Stimulated activated CD8-positive, alpha-beta memory T cell treated with anti-CD3 and anti-CD28 coated beads, Interleukin-15, amount 100 ng/mL, for 4 hours (primary cell): ENCODE data around the gene LGMN.

ENCODE experiments used
- DNase-seq, 2 donors: peaks; one replicate each; pipeline ENCODE4 v3.0.0-alpha.2; 2020; ENCODE audit warnings: low read depth in 2 of 2

LGMN gene

DNA sequence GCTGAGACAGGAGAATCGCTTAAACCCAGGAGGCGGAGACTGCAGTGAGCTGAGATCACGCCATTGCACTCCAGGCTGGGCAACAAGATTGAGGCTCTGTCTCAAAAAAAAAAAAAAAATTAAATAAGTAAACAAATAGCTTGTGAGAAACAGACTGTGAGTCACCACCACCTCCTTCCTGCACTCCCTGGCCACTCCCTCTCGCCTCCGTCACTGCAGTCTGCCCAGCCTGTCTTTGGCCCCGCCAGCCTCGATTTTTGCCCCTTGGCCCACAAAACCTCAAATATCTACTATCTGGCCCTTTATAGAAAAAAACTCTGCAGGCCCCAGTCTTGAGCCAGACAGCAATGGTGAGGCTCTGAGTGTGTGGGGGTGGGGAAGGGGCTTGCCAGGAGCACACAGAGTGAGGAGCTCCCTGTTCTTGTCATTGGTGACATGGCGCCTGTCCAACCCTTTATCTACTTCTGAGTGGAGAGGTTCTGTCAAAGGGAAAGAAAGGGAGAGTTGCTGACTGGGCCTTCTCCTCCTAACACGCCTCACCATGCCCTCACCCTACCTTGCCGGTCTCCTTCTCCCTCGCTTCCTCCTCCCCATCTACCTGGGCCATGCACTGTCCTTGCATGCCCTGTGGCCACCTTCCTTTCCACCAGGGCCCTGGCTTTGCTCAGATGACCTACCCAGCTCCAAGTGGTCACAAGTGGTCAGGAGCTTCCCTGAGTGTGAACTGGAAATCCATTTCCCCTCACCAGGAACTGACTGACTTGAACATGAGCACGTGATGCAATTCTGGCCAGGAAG is 22.1 kb downstream of the LGMN start:
- no peak for DNase-seq

DNA sequence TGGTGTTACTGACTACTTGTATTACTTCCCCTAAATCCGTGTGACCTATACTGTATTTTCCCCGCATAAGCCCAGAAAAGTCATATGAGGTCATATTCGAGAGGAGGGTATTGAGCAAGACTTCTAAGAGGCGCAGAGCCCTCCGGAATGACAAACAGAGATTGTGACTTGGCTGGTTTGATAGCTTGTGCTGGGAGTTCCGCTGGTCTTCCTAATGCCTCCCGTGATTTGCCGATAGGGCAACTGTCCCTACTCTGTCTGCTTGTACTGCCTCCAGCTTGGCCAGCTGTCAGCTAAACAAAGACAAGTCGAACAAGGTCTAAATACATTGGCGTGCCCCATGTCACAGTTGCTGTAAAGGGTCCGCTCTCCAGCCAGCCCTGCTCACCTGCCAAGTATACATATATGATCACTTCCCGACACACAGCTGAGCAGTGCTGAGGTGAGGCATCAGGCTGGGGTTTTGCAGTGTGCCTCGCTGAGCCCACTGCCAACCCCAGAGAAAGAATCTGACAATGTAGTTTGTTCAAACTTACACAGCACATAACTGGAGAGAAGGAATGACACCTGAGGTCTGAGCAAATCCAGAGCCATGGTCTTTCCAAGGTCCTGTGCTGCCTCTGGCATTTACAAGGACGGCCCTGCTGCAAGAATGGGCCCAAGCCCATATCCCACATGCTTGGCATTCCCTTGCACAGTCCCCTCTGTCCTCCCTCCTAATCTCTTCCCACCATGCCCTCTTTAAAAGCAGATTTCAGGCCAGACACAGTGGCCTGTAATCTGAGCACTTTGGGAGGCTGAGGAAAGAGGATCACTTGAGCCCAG is 23.7 kb downstream of the LGMN start:
- DNase-seq: no peak

DNA sequence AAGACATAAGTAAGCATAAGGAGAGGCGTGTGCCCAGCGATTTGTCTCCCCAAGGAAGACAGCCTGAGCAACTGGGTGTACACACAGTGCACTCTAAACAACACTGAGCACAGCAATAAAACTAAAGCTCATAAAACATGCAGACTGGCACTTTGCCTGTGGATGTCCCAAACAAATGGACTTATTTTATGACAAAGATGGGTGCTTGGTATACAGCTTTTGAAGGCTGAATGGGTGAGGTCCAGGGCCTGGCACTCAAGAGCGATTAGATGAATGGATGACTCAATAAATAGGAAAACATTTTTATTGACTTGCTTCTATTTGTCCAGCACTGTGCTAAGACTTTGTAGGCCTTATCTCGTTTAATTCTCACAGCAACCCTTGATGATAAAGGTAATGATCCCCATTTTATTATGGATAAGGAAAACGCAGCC is 28.5 kb downstream of the LGMN start:
- no peak for DNase-seq

DNA sequence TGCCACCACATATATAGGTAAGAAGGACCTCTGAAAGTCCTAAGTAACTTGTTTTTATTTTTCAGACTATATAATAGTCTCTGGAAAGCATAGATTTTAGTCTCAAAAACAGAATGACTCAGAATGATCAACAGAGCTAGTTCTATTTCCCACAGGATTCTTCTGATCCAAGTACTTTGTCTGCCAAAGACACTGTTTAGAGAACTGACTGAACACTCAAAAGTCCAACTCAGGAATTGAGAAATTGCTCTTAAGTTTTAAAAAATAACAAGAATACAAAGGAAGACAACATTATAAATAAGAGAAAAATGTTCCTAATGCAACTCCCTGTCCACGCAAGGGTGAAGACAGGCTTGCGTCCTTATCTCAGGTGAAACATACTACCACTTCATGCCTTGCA is 29.0 kb downstream of the LGMN start:
- DNase-seq: no peak

DNA sequence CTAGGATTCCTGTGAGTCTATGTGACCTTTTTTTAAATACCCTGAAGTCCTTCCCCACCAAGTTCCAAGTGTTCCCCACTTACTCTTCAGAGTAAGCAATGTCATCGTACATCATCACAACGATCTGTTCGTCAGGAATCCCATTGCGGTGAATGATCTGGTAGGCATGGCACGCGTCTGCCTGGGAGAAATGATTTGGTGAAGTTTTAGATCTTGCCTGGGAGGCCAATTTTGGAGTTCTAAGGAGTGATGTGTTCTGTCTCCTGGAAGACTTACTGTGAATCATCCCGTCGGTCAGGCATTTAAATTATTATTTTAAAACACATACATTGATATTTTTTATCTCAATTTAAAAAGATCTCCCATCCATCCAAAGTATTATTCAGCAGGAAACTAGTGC is 29.8 kb downstream of the LGMN start:
- no peak for DNase-seq

DNA sequence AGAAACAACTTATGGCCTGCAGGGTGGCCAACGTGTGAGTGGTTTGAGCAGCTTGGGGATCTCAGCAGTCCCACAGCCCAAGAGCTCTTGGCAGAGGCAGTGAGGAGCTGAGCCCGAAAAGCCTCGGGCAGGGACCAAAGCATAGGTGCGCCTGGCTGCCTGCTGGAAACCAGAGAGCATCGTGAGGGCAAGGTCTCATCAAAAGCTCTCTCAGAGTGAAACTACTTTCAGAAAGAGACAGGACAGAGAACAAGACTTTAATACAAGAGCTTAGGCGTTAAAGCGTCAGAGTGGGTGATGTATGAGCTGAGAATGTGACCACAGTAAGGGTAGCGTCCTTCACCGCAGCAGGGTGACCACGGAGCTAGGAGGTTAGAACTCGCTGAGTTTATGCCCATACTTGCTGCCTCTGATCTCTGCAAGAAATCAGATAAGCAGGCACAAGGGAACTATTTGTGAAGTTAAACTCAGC is 30.8 kb downstream of the LGMN start:
- no peak for DNase-seq

DNA sequence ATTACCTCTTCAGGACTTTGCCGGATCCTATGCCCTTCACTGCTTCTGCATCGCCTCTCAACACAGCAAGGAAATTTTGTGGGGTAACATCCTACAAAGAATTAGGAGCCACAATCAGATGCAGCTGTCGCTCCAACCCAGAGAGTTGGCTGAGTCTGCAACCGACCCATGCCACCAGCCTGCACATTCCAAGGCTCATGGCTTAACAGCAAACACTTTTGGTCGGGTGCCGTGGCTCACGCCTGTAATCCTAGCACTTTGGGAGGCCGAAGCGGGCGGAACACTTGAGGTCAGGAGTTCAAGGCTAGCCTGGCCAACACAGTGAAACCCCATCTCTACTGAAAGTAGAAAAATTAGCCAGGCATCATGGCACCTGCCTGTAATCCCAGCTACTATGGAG is 32.3 kb downstream of the LGMN start:
- DNase-seq: no peak

DNA sequence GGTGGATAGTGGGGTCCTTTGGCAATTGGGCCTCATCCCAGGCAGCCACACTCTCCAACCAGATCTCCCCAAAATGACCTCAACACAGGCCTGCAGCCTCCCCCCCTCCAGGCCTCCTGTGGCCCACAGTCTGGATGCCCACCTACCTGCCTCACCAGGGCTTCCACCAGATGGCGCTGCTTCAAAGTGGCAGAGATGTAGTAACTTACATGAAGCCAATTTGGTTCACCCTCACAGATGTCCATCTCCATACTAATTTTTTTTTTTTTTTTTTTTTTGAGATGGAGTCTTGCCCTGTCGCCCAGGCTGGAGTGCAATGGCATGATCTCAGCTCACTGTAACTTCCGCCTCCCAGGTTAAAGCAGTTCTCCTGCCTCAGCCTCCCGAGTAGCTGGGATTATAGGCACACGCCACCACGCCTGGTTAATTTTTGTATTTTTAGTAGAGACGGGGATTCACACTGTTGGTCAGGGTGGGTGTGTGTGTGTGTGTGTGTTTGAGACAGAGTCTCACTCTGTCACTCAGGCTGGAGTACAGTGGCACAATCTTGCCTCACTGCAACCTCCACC is 33.6 kb downstream of the LGMN start:
- peak; percentile 38 to 55 for DNase-seq

DNA sequence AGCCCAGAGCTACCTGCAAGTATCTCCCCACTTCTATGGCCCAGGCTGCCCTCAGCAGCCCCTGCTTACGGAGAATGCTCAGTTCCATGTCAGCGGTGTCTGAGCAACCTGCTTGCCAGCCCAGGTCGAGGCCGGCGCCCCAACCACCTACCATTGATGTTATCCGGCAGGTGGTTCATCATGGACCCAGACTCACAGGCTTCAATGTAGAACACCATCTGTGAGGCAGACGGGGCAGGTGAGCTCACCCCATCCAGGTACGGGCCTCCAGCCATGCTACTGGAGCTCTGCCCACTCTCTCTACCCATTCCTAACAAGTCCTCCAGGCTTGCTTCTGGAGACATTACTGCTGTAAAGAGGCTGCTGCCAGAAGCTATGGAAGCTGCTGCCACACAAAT is 35.8 kb downstream of the LGMN start:
- no peak for DNase-seq

DNA sequence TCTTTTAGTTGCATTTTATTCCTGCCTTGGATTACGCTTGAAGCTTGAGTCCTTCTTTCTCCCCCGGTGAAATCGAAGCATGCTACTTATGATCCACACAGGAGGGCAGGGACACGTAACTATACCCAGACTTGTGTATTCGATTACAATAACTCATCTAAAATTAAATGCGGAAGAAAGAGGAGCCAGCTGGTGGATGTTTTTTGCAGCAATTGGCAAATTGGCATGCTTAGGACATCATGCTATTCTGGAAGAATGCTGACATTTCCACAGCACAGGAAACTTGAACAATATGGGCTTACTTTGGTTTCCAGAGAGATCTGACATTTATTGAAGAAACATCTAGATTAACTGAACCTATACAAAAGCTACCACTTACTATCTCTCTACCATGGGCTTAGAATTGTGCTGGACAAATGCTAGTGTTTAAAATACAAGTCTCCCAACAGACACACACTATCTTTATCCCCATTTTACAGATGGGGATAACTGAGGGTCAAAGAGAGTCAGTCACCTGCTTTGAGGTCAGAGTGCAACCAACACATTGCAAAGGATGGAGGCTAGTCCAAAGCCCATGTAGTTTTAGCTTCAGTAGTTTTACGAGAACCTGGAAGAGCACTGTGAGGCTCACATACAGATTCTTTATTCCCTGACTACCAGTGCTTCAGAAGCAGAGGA is 36.3 kb downstream of the LGMN start:
- DNase-seq: no peak

DNA sequence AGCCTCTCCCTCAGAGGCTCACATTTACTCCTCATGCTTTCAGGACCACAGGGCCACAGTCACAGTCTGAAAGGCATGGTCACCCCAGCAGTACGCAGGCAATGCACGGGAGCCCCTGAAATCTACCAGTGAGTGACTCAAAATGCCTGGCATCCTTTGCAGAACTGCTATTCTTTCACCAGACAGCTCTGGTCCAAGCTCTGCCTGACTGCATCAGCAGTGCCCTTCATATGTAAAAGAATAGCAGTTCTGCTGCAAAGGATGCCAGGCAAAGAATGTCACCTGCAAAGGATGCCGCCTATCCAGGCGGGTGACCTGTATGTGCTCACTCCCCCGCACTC is 38.5 kb downstream of the LGMN start:
- DNase-seq: no peak

DNA sequence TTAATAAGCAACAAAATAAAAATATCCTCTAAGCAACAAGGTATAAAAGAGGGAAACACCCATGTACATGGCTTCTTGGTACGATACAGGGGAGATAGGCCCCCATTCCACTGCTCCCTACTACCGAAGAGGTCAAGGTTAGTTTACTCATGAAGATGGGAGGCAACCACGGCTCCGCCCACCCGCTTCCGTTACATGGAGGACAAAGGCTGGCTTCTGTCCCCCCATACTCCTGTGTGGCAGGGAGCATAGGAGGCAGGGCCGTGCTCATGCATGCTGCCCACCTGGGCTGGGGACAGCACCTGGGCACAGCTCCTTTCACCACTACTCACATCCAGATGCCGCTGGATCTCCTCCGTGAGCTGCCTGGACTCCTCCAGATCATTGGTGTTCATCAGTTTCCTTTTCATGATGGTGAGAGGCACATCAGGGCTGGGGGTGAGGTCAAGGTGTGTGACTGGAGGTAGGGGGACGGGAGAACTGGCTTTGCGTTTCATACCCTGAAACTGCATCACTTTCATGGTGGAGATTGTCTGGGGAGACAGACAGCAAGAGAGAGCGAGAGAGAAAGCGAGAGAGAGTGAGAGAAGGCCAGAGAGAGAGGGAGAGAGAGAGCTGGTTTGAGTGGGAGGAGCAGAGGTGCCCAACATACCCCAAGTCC is 39.0 kb downstream of the LGMN start:
- DNase-seq: no peak

DNA sequence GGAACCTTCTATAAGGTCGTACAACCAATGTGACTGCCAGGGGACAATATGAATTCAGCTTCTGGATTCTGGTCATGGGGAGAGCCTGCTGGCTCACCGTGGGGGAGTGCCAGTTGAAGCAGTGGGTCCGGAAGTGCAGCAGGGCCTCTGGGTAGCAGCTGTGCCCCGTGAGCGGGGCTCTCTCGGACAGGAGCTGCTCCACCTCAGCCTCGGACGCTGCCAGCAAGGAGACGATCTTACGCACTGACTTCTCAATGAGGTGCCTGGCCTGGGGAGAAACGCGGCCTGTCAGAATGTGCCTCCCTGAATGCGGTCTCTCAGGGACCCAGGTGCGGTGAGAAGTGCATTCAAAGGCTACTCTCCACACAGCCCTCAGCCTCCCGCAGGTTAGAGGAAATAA is 42.0 kb downstream of the LGMN start:
- DNase-seq: no peak

DNA sequence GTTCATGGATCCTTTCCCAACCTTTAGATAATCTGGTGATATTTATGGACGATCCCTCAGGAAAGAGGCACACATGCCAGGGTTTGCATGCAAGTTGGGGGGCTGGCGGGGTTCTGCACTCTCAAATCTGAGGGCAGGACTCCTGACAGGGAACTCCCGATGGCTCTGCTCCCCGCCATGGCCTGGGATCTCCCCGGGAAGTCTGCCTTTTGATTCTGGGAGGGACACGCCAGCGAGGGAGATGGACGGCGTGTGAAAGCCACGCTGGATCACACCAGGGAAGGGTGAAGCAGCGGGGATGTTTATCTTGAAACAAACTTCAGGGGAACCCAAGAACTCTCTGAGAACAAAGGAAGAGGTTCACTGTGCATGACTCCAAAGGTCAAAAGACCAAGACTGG is 43.6 kb downstream of the LGMN start:
- DNase-seq: no peak

DNA sequence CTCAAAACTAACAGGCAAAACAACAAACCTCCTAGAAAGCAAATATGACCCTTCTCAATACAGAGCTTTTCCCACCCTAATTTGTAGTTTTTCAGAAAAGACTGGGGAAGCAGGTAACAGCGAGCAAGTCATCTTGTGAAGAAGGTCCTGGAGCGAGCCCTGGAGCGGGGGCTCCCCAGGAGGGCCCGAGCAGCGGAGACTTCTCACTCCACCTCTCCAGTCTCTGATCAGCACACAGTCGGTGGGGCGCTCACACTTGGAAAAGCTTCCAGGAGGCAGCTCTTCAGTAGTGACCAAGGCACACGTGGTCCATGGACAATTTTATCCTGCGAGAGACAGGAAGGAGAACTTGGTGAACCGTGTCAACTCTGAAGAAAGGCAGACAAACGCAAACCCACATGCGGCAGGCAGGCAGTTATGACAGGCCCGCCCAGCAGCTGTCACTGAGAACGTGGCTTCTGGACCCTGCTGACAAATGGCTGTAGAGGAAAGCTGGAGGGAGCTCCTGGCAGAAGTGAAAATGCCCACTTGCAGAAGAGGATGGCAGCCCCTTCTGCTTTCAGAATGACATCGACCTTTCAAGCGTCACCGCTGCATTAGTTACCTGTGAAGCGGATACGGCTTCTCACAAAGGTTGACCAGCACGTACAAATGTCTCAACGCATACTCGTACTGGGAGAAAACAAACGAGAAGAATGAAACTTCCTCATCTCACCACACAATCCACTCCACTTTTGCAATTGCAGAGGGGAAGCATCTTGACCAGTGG is 44.2 kb downstream of the LGMN start:
- no peak for DNase-seq

DNA sequence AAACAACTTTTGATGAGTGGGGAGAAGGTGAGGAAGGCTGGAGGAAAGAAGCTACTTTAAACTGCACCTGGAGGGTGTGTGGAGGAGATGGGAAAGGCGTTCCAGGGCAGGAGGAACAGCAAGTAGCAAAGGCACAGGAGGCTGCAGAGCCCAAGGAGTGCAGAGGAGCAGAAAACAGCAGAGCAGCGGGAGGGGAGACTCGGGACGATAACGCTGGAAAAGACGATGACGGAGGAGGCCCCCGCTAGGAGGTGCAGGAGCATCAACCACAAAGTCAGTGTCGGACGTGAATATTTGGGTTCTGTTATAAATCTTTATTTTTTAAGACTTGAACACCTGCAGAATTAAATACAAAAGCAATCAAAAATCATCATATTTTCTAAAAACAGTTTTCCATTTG is 44.9 kb downstream of the LGMN start:
- DNase-seq: no peak

DNA sequence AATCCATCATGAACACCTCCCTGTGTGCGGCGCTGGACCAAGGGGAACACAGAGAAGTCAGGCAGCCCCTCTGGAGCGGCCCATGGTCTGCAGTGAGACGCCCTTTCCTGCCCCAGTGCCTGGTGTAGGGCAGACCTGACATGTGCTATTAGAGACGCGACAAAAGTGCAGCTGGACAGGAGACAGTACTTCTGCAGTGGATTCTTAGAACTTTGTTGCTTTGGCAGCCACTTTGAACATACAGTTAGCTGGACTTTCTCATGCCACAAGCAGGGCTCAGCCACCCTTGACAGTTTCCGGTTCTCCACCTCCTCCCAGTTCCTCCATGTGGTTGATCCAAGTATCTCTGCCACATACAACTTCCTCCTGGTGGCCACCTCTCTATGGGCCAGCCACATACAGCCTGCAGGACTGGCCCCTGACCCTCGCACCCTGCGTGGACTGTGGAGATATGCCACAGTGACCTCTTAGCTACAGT is 45.9 kb downstream of the LGMN start:
- no peak for DNase-seq

DNA sequence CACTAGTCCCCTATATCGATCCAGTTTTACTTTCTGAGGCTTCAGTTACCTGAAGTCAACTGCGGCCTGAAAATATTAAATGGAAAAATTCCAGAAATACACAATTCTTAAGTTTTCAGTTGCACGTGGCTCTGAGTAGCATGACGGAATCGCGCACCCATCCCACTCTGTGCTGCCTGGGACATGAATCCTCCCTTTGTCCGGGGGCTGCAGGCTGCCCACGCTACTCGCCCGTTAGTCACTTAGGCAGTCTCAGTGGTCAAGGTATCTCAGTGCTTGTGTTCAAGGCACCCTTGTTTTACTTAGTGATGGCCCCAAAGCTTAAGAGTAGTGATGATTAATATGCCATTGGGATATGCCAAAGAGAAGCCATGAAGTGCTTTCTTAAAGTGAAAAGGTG is 46.6 kb downstream of the LGMN start:
- no peak for DNase-seq

DNA sequence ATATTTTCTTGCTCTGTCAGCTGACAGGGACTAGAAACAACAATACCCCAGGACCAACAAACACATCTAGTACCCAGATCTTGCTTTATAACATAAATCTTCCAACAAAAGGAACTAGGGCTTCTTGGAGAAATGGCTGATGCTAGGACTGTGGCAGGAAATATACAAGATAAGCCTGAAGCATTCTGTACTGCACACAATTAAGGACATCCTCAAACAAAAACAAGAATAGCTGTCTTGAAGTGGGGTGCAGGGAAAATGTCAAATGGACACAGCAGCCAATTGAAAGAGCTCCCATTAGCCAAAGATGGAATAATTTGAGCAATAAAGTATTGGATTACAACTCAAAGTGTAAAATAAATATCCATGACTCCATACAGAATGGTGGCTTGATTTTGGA is 50.0 kb downstream of the LGMN start:
- no peak for DNase-seq

DNA sequence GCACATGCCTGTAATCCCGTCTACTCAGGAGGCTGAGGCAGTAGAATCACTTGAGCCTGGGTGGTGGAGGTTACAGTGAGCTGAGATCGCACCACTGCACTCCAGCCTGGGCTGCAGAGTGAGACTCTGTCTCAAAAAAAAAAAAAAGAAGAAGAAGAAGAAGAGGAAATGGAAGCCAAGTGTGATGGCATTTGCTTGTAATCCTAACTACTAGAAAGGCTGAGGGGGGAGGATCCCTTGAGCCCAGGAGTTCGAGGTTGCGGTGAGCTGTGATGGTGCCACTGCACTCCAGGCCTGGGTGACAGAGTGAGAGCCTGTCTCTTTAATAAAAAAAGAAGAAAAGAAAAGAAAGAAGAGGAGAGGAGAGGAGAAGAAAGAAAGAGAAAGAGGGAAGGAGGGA is 52.1 kb downstream of the LGMN start:
- DNase-seq: no peak

DNA sequence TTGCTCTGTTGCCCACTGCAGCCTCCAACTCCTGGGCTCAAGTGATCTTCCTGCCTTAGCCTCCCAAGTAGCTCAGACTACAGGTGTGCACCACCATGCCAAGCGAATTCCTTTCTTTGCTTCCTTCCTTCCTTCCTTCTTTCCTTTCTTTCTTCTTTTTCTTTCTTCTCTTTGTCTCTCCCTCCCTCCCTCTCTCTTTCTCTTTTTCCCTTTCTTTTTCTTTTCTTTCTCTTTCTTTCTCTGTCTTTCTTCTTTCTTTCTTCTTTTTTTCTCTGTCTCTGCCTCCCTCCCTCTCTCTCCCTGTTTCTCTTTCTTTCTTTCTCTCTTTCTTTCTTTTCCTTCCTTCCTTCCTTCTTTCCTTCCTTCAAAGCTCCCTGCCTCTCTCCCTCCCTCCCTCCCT is 52.9 kb downstream of the LGMN start:
- DNase-seq: no peak
